Karpas-422 (cell line): ENCODE data around the gene PRKCH. TPM values are rescaled to one million over a fixed set of nuclear protein-coding genes. Genes with fewer than 3 reads are reported as not detected.

Experiments used
- DNase-seq: peaks from one replicate; pipeline ENCODE4 v3.0.0-alpha.2; 2015
- H2AFZ ChIP-seq: fragments of 200-600 bp; sonication (generic); 2 replicates; pipeline ENCODE4 v1.6.1; 2014; ENCODE audit warnings: antibody characterized with exemption, low read length, mixed read lengths
- H3K27ac ChIP-seq: fragments of 200-600 bp; sonication (generic); 2 replicates; pipeline ENCODE4 v1.5.1; 2014; ENCODE audit warnings: mild to moderate bottlenecking, low read length, moderate library complexity
- H3K27me3 ChIP-seq: fragments of 200-600 bp; sonication (generic); 2 replicates; pipeline ENCODE4 v1.6.1; 2014; ENCODE audit warnings: low read length, mixed read lengths
- H3K36me3 ChIP-seq: fragments of 200-600 bp; sonication (generic); 2 replicates; pipeline ENCODE4 v1.6.1; 2014; ENCODE audit warnings: low read length, mixed read lengths; ENCODE audit not compliant: insufficient read depth
- H3K4me1 ChIP-seq: fragments of 200-600 bp; sonication (generic); 2 replicates; pipeline ENCODE4 v1.6.1; 2014; ENCODE audit warnings: mild to moderate bottlenecking, low read length, mixed read lengths
- H3K4me2 ChIP-seq: fragments of 200-600 bp; sonication (generic); 2 replicates; pipeline ENCODE4 v1.6.1; 2014; ENCODE audit warnings: low read length, low read depth, mild to moderate bottlenecking; ENCODE audit not compliant: poor library complexity, severe bottlenecking
- H3K4me3 ChIP-seq: fragments of 200-600 bp; sonication (generic); 2 replicates; pipeline ENCODE4 v1.5.1; 2014; ENCODE audit warnings: mild to moderate bottlenecking, antibody characterized with exemption, low read length, mixed read lengths
- H3K79me2 ChIP-seq: fragments of 200-600 bp; sonication (generic); 2 replicates; pipeline ENCODE4 v1.6.1; 2014; ENCODE audit warnings: mild to moderate bottlenecking, low read length, mixed read lengths
- H3K9ac ChIP-seq: fragments of 200-600 bp; sonication (generic); 2 replicates; pipeline ENCODE4 v1.6.0; 2014; ENCODE audit warnings: low read length
- H3K9me2 ChIP-seq: fragments of 200-600 bp; sonication (generic), shearing (Covaris generic); replicated peaks from 2 replicates; pipeline ENCODE4 v1.6.0; 2014; ENCODE audit warnings: mild to moderate bottlenecking, low read length, moderate library complexity; ENCODE audit not compliant: insufficient read depth
- H3K9me3 ChIP-seq: fragments of 300-700, 200-600 bp; sonication (generic); 2 replicates; pipeline ENCODE4 v1.6.1; 2014; ENCODE audit warnings: low read length, mixed read lengths
- H4K20me1 ChIP-seq: fragments of 200-600 bp; sonication (generic); 2 replicates; pipeline ENCODE4 v1.6.1; 2014; ENCODE audit warnings: mild to moderate bottlenecking, antibody characterized with exemption, low read length, low read depth; ENCODE audit not compliant: insufficient read depth
- total RNA-seq: library from RNA; depleted of rRNA; stranded (reverse); fragments of >200 nt; shearing (Covaris generic); gene quantifications from 2 replicates; pipeline ENCODE4 v1.2.3, GENCODE V29; 2014; ENCODE audit warnings: low replicate concordance

The PRKCH gene
- total RNA-seq, 1 experiment from 2014 or later: 7.0 TPM

GRCh38 chr14:61483476-61483875, 162.1 kb downstream of the PRKCH start:
- H3K4me1 ChIP-seq: peaks cover 17% of the 10 kb centered on the region
- no peaks in the 10 kb centered on the region for H3K9me3 ChIP-seq
- H3K9me2 ChIP-seq: no peaks in the 10 kb centered on the region
- no peaks in the 10 kb centered on the region for H4K20me1 ChIP-seq
- no peak overlapping the region for H2AFZ ChIP-seq
- DNase-seq: no peak
- H3K9ac ChIP-seq: no peak overlapping the region
- H3K27ac ChIP-seq: no peak overlapping the region
- H3K4me3 ChIP-seq: no peak overlapping the region
- H3K27me3 ChIP-seq: no peaks in the 10 kb centered on the region
- no peaks in the 10 kb centered on the region for H3K79me2 ChIP-seq
- H3K4me2 ChIP-seq: no peak overlapping the region
- no peaks in the 10 kb centered on the region for H3K36me3 ChIP-seq

GRCh38 chr14:61484031-61484430, 162.7 kb downstream of the PRKCH start:
- H3K4me2 ChIP-seq: no peak overlapping the region
- no peaks in the 10 kb centered on the region for H3K27me3 ChIP-seq
- peaks cover 11% of the 10 kb centered on the region for H3K4me1 ChIP-seq
- no peaks in the 10 kb centered on the region for H3K79me2 ChIP-seq
- H4K20me1 ChIP-seq: no peaks in the 10 kb centered on the region
- H3K9me2 ChIP-seq: no peaks in the 10 kb centered on the region
- DNase-seq: no peak
- H2AFZ ChIP-seq: no peak overlapping the region
- H3K4me3 ChIP-seq: no peak overlapping the region
- H3K9me3 ChIP-seq: no peaks in the 10 kb centered on the region
- H3K36me3 ChIP-seq: no peaks in the 10 kb centered on the region
- no peak overlapping the region for H3K27ac ChIP-seq
- H3K9ac ChIP-seq: no peak overlapping the region

- H3K36me3 ChIP-seq: no peaks in the 10 kb centered on the region
Observed at GRCh38 chr14:61484826-61485584, 163.6 kb downstream of the PRKCH start.

GRCh38 chr14:61485661-61486060, 164.3 kb downstream of the PRKCH start:
- Histone ChIP-seq H3K9me3 (no peaks in the 10 kb centered on the region), H3K27me3 (no peaks in the 10 kb centered on the region), H3K27ac (no peak overlapping the region), H3K79me2 (no peaks in the 10 kb centered on the region), H3K4me2 (no peak overlapping the region), H3K9me2 (no peaks in the 10 kb centered on the region), H2AFZ (no peak overlapping the region), H3K9ac (no peak overlapping the region), H3K36me3 (no peaks in the 10 kb centered on the region), H4K20me1 (no peaks in the 10 kb centered on the region), H3K4me3 (no peak overlapping the region), H3K4me1 (no peaks in the 10 kb centered on the region)
- DNase-seq: no peak

More at GRCh38 chr14:61484826-61485584, 163.6 kb downstream of the PRKCH start:
- Histone ChIP-seq H3K4me1 (peaks cover 2% of the 10 kb centered on the region), H3K9ac (no peak overlapping the region), H3K4me2 (no peak overlapping the region), H2AFZ (no peak overlapping the region), H3K4me3 (no peak overlapping the region), H3K27ac (no peak overlapping the region), H3K9me2 (no peaks in the 10 kb centered on the region), H3K9me3 (no peaks in the 10 kb centered on the region), H4K20me1 (no peaks in the 10 kb centered on the region), H3K79me2 (no peaks in the 10 kb centered on the region), H3K27me3 (no peaks in the 10 kb centered on the region)
- DNase-seq: no peak

GRCh38 chr14:61486930-61487495, 165.6 kb downstream of the PRKCH start:
- Histone ChIP-seq H2AFZ (no peak overlapping the region), H3K4me3 (no peak overlapping the region), H3K36me3 (no peaks in the 10 kb centered on the region), H3K9me3 (no peaks in the 10 kb centered on the region), H4K20me1 (no peaks in the 10 kb centered on the region), H3K79me2 (no peaks in the 10 kb centered on the region), H3K9me2 (no peaks in the 10 kb centered on the region), H3K27ac (no peak overlapping the region), H3K9ac (no peak overlapping the region), H3K4me1 (peaks cover 4% of the 10 kb centered on the region), H3K27me3 (no peaks in the 10 kb centered on the region), H3K4me2 (no peak overlapping the region)
- DNase-seq: no peak

- DNase-seq: no peak
- H3K27ac ChIP-seq: no peak overlapping the region
- H3K9me3 ChIP-seq: no peaks in the 10 kb centered on the region
- H2AFZ ChIP-seq: no peak overlapping the region
- H3K9me2 ChIP-seq: no peaks in the 10 kb centered on the region
- no peaks in the 10 kb centered on the region for H3K27me3 ChIP-seq
- no peak overlapping the region for H3K9ac ChIP-seq
- H3K4me3 ChIP-seq: no peak overlapping the region
- no peak overlapping the region for H3K4me2 ChIP-seq
- peaks cover 4% of the 10 kb centered on the region for H3K4me1 ChIP-seq
- H3K36me3 ChIP-seq: no peaks in the 10 kb centered on the region
- H4K20me1 ChIP-seq: no peaks in the 10 kb centered on the region
- no peaks in the 10 kb centered on the region for H3K79me2 ChIP-seq
Observed at GRCh38 chr14:61488417-61489401, 167.3 kb downstream of the PRKCH start.

- H4K20me1 ChIP-seq: no peaks in the 10 kb centered on the region
- H3K27ac ChIP-seq: no peak overlapping the region
- H3K9me3 ChIP-seq: no peaks in the 10 kb centered on the region
- H2AFZ ChIP-seq: no peak overlapping the region
- H3K4me3 ChIP-seq: no peak overlapping the region
- no peaks in the 10 kb centered on the region for H3K27me3 ChIP-seq
- H3K36me3 ChIP-seq: no peaks in the 10 kb centered on the region
- H3K4me2 ChIP-seq: no peak overlapping the region
- no peaks in the 10 kb centered on the region for H3K79me2 ChIP-seq
- no peak for DNase-seq
- H3K9me2 ChIP-seq: no peaks in the 10 kb centered on the region
- H3K4me1 ChIP-seq: peaks cover 4% of the 10 kb centered on the region
- H3K9ac ChIP-seq: no peak overlapping the region
Observed at GRCh38 chr14:61489512-61489911, 168.1 kb downstream of the PRKCH start.

- Histone ChIP-seq H3K27ac (no peak overlapping the region), H3K36me3 (no peaks in the 10 kb centered on the region)
Observed at GRCh38 chr14:61489932-61490331, 168.6 kb downstream of the PRKCH start.

More at GRCh38 chr14:61489932-61490331, 168.6 kb downstream of the PRKCH start:
- peaks cover 4% of the 10 kb centered on the region for H3K4me1 ChIP-seq
- no peak overlapping the region for H3K4me2 ChIP-seq
- H3K9ac ChIP-seq: no peak overlapping the region
- no peaks in the 10 kb centered on the region for H3K27me3 ChIP-seq
- no peaks in the 10 kb centered on the region for H3K79me2 ChIP-seq
- no peaks in the 10 kb centered on the region for H3K9me3 ChIP-seq
- no peak for DNase-seq
- no peaks in the 10 kb centered on the region for H3K9me2 ChIP-seq
- no peak overlapping the region for H3K4me3 ChIP-seq
- no peak overlapping the region for H2AFZ ChIP-seq
- no peaks in the 10 kb centered on the region for H4K20me1 ChIP-seq
